GM21381 (cell line): Measurements from ENCODE around the gene SERPINH1.

Experiments
- ATAC-seq: cut with Tn5 transposase; IDR thresholded peaks from one replicate; pipeline ENCODE4 v1.9.1; 2021; ENCODE audit warnings: mild to moderate bottlenecking, moderate library complexity; ENCODE audit not compliant: unreplicated experiment

Gene SERPINH1

DNA sequence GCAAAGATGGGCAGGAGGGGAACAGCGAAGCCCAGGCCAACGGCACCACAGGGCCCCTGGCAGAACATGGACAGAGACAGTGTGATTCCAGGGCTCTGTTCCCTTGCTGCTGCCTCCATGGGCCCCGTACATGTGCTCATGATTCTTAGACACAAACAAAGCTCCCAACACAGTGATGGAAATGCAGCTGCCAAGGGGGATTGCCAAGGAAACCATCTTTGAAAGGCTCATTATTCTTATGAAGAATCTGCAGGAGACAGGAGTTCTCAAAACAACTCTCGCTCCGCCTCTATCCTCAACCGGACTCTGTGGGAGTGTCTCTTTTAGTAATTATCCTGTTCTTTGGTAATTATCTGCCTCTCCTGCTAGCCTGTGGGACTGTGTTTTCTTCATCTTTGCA, 32.2 kb downstream of the SERPINH1 start:
- no peak for ATAC-seq

DNA sequence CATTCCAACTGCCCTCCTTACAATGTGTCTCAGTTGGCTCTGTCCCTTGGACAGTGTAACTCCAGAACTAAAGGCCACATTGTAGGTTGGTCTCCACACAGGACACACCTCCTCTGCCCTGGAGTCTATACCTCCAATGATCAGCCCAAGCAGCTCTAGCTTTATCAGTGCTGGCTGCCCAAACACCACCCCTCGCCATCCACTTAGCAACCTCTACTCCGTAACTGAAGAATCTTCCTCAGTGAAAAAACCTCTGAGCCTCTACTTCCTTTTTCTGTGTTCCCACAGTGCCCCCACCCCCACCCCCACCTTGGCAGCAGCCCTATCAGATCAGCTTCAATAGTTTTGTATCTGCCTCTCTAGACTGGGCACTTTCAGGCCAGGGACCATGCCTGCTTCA, 33.4 kb downstream of the SERPINH1 start:
- no peak for ATAC-seq

DNA sequence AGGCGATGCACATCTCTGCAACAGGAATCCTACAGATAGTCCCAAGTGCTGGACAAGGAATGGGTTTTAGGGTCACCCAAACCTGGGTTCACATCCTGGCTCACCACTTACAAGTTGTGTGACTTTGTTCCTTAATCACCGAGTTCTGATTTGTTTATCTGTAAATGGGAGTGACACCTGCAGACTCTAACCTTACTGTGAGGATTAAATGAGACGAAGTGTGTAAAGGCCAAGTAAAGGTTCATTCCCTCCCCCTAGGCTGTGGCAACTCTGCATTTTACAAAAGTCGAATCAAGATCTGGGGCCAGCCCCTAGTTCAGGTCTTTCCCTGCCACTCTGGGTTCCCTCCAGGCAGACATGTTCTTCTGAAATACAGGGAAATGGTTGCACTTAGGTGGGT, 34.9 kb downstream of the SERPINH1 start:
- no peak for ATAC-seq

DNA sequence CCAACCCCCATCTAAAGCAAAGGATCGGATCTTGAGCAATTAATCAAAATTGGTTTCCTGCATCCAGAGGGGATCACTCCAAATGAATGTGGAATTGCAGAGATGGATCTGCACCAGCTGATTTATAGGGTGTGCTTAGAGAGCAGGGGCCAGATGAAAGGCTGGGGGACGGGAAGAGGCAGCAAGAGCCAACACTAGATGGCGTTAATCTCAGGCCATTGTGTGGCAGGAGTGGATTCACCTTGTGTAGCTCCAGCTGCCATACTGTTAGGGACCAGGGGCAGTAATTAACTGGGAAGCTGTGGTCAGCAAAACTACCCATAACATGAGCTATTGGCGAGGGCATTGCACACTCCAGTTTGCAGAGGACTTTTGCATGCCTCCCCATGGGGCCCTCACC, 35.6 kb downstream of the SERPINH1 start:
- ATAC-seq = no peak

DNA sequence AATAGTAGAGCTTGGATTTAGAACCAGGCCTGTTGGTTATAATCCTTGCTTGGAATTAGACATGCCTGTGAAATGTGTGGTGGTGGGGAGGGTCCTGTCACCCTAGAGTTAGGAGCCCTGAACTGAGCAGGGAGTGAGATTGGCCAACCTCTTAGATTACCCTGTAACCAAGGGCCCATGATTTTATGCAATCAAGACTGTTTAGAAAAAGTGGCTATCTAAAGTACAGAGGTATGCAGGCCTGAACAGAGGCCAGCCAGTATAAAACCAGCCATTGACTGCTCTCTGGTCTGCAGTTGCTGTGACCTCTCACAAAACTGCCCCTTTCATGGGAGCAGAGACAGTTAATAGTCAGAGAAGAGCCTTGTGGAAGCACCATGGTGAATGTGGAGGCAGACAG, 36.2 kb downstream of the SERPINH1 start:
- ATAC-seq = no peak

DNA sequence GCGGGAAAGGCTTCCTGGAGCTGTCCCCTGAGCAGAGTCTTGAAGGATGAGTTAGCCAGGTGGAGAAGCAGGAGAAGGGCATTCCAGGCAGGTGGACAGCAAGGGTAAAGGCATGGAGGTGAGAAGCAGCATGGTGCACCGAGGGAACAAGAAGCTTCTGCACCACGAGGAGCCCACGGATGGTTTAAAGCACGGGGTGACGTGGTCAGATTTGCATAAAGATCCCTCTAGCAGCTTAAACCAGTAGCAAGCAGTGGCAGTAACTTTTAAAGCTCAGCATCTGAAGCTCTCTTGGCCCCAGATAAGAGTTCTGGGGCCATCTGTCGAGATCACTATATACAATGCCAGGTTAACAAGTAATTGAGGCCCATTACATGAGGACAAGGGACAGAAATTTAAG, 36.8 kb downstream of the SERPINH1 start:
- no peak for ATAC-seq

DNA sequence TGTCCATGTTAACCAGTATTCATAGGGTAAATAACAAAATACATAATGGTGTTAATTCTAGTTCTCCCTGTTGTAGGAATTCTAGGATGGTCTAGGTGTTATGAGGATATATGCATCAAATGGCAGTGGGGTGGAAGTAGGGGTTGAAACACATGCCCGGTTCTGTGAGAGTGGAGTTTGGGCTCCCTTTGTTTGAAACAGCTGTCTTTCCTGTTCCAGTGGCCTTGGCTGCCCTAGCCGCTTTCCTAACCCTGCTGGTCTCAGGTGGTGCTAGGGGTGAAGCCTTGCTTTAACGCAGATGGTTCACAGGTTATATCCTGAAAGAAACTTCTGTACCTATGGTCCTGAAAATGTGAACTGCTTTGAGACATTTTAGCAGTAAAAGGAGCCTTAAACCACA, 38.3 kb downstream of the SERPINH1 start:
- ATAC-seq = no peak

DNA sequence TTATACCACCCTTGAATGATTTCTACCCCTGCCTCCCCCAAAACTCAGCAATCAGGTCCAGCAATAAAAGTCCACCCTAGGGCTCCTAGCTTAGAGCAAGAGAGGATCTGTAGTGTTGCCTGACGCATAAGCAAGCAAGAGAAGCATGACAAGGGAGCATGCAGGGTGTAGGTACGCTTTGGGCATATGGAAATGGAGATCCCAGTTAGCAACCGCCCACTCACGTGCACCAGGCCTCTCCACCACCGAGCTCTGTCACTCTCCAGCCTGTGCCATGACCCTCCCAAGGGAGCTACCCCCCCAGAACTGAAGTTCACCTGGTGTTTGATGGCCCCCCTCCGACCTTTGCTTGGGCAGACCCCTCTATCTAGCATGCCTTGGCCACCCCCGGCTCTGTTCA, 39.4 kb downstream of the SERPINH1 start:
- no peak for ATAC-seq

DNA sequence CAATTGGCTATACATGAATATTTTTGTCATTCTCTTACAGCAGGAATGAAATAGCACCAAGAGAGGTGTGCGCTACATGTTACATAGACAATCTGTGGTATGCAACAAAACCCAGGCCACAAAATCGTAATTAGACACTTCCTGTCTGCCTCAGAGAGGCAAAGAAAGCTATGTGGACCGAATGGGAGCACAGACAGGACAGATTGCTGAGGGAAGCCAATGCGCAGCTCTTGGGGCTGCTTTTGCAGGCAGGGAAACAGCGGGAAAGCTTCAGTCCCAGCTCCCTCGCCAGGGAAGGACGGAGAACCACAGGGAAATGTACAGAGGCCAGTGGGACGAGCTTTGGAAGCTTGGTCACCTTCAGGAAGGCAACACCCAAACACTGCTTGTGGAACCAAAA, 40.9 kb downstream of the SERPINH1 start:
- ATAC-seq = no peak

DNA sequence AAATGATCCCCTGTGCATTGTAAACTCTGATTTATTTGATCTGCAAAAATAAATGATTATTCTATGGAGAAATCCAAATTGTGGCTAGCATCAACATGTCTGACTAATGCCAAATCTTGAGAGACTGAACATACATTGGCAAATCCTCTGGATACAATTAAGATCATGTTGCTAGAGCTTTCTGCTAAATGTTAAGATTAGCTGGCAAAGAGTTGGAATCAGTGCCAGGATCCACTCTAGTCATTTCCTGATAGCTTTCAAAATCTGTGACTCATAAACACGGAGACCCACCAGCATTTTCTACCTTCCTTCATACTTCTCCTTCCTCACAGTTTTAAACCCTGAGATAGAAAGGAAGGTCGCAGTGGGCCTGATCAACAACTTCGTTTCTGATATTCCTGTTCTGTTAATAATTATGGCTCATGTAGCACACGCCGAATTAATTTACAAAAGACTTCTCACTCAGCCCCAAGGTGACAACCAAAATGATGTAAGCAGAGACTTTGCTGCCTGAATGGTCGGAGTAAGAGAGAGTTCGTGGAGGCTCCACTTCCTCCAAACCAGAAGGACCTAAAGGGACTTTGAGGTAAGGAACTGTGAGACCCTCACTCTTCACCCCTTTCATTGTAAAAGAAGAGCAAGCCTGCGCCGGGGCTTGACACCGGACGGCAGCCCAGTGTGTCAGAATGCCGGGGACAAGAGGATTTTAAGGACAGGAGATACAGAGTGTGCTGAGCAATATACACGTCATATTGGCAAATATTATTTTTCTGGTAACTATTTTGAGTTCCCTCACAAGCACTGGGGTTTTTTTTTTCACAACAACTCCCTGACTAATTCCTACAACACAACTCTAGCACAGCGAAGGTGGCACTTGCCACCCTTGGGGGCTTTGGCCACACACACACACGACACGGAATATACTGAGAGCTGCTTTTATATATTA, 42.0 kb downstream of the SERPINH1 start:
- no peak for ATAC-seq

DNA sequence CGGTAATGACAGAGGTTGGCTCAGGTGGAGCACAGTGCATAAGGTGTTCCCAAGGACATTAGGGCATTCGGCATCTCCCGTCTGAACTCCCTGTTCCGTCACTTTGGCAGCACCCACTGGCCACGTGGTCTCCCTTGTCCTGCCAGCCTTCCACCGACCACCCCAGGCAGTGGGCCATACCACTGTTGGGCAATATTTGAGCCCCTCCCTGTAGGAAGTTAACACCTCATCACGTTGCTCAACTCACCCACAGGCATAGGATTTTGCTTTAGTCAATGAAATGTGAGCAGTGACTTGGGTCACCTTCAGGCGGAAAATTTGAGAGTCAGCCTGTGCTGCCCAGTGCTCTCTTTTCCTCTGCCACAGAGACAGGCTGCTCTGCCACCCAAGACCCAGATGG, 44.0 kb downstream of the SERPINH1 start:
- no peak for ATAC-seq

DNA sequence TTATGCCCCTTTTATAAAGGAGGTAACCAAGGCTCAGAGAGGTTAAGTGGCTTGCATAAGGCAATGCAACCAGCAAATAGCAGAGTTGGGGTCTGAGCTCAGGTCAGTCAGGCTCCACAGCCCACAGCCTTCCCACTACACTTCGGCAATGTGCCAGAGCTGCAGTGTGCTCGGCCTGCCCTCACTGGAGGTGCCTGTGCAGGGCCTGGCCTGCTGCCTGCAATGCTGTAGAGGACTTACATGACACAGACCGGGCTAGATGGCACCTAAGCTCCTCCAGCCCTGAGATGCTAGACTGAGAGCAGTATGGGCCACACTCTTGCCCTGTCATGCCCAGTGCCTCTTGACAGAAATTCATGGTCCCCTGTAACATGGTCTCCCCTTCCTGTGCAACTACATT, 49.8 kb downstream of the SERPINH1 start:
- ATAC-seq = no peak

DNA sequence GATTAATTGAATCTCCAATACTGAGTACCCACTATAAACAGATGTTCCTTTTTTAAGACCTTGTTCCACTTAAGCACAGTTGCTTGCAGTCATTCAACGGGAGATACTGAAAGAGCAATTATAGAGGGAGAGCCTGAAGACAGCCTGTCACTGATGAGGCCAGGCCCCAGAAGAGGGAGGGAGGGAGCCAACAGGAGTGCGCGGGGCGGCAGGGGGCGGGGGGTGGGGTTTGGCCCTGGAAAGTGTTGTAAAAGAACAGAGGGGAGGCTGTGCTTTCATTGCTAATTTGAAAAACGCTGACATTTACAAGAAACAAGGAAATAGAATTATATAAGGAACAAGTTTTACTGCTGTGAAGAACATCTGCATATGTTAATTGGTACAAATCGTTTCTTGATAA, 53.7 kb downstream of the SERPINH1 start:
- ATAC-seq = no peak

DNA sequence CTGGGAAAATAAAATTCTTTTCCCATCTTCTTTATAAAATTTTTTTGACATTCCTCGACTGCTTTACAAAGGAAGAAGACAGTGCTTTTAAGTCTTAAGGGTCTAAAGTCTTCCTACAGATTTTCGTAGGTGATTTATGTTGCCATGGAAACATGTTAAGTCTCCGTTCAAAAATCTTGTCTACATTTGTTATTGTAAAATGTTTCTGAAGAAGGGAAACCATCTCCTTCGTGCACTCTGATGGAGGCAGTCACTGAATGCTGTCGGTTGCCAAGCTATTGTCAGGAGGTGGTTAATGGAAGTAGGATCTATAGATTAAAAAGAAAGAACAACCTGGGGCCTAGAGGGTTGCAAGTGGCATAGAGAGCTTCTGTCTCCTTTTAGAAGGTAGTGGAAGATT, 54.2 kb downstream of the SERPINH1 start:
- ATAC-seq = no peak
